NCI-H2029 treated with DMSO at 0.1 percent for 48 hours (cell line): ENCODE results near the gene CLIC3.

Experiments
- DNase-seq: peaks from one replicate; lab custom pipeline; 2025; lab: John Stamatoyannopoulos, UW

The CLIC3 gene

GRCh38 chr9:136951541-136952320 lies 44.6 kb downstream of the CLIC3 start, which contains the start of gene LCN12:
Gene LCN12 (plus strand): TSS chr9:136952273. CDS start chr9:136952328, 55 bp downstream.
- no peak for DNase-seq

- DNase-seq: no peak
These were observed 45.6 kb downstream of the CLIC3 start for GRCh38 chr9:136950656-136951276.

GRCh38 chr9:136949817-136950655 lies 46.3 kb downstream of the CLIC3 start:
- peak; percentile 67 for DNase-seq

GRCh38 chr9:136949239-136949816 lies 47.0 kb downstream of the CLIC3 start:
- no peak for DNase-seq

- DNase-seq: no peak
These were observed 48.3 kb downstream of the CLIC3 start for GRCh38 chr9:136947955-136948510.

GRCh38 chr9:136947028-136947891 lies 49.1 kb downstream of the CLIC3 start:
- no peak for DNase-seq

- DNase-seq: no peak
These were observed 49.9 kb downstream of the CLIC3 start for GRCh38 chr9:136946228-136947027.

- DNase-seq: no peak
These were observed 50.8 kb downstream of the CLIC3 start for GRCh38 chr9:136945333-136946227.
